H1 (cell line): Measurements from ENCODE around the gene RBL1. TPM values are rescaled to one million over a fixed set of nuclear protein-coding genes. Genes with fewer than 3 reads are reported as not detected.
A peak's percentile ranks its signal among the peaks of the same experiment; 100 is the strongest.

ENCODE experiments used
- CTCF ChIA-PET: fragments of 300-600 bp; sonication (Branson Sonifier 250); formaldehyde crosslinking; loops from one replicate; lab custom pipeline; 2021; ENCODE audit not compliant: partially characterized antibody; lab: Charles Lee
- POLR2A ChIA-PET: fragments of 300-600 bp; sonication (Branson Sonifier 250); formaldehyde crosslinking; loops from one replicate; lab custom pipeline; 2021; ENCODE audit warnings: inconsistent platforms; ENCODE audit not compliant: partially characterized antibody; lab: Charles Lee
- DNase-seq, 2 experiments: peaks; one replicate each; pipeline versions ENCODE4 v3.0.0 to v3.0.0-alpha.2; 2010 to 2022; ENCODE audit warnings: low spot score in 2 of 2, low read depth in 1 of 2, mixed read lengths in 1 of 2
- FAIRE-seq: peaks from 2 replicates; lab custom pipeline; 2011; peaks lifted over from hg19 to GRCh38; lab: Jason Lieb, UNC
- H2AFZ ChIP-seq: 2 replicates; pipeline ENCODE4 v1.8.1; 2012; ENCODE audit warnings: low read length, inconsistent platforms
- H2AK5ac ChIP-seq: 2 replicates; pipeline ENCODE4 v1.6.1; 2013; ENCODE audit warnings: low read depth, low read length
- H2BK120ac ChIP-seq: replicated peaks from 2 replicates; pipeline ENCODE3; 2013; ENCODE audit warnings: low read depth, low read length, inconsistent platforms
- H2BK12ac ChIP-seq: 2 replicates; pipeline ENCODE4 v1.6.1; 2013; ENCODE audit warnings: low read depth, low read length
- H2BK15ac ChIP-seq: 2 replicates; pipeline ENCODE4 v1.6.1; 2013; ENCODE audit warnings: low read length
- H2BK20ac ChIP-seq: 2 replicates; pipeline ENCODE4 v1.6.1; 2013; ENCODE audit warnings: low read length
- H2BK5ac ChIP-seq: 2 replicates; pipeline ENCODE4 v1.6.1; 2013; ENCODE audit warnings: low read depth, low read length
- H3K14ac ChIP-seq: 2 replicates; pipeline ENCODE4 v1.6.1; 2013; ENCODE audit warnings: inconsistent platforms; ENCODE audit not compliant: insufficient read length
- H3K18ac ChIP-seq: 2 replicates; pipeline ENCODE4 v1.6.1; 2013; ENCODE audit warnings: low read length; ENCODE audit errors: extremely low read depth
- H3K23ac ChIP-seq: 2 replicates; pipeline ENCODE4 v1.6.1; 2013; ENCODE audit warnings: inconsistent platforms; ENCODE audit not compliant: insufficient read length
- H3K23me2 ChIP-seq: 2 replicates; pipeline ENCODE4 v1.6.1; 2013; ENCODE audit warnings: low read depth, low read length
- H3K27ac ChIP-seq: 2 replicates; pipeline ENCODE4 v1.6.1; 2011; ENCODE audit warnings: low read depth, low read length, inconsistent platforms
- H3K27me3 ChIP-seq, 4 experiments: replicated peaks in 1 of 4; 1 replicate in 1 of 4; 2 replicates in 3 of 4; pipeline versions ENCODE4 v1.6.1 to v1.8.1; 2011 to 2013; ENCODE audit warnings: low read length in 3 of 4, mild to moderate bottlenecking in 3 of 4, inconsistent platforms in 2 of 4, mixed read lengths in 2 of 4, moderate library complexity in 1 of 4; ENCODE audit not compliant: control insufficient read depth in 3 of 4, insufficient read depth in 3 of 4; ENCODE audit errors: extremely low read depth in 1 of 4
- H3K36me3 ChIP-seq, 4 experiments: 2 replicates each; pipeline versions ENCODE4 v1.6.1 to v1.8.1; 2011 to 2013; ENCODE audit warnings: mild to moderate bottlenecking in 4 of 4, low read length in 3 of 4, moderate library complexity in 2 of 4, control low read depth in 1 of 4, inconsistent platforms in 1 of 4; ENCODE audit not compliant: insufficient read depth in 4 of 4, control insufficient read depth in 2 of 4
- H3K4ac ChIP-seq: replicated peaks from 2 replicates; pipeline ENCODE3; 2013; ENCODE audit warnings: low read length, low read depth, mixed read lengths, inconsistent platforms; ENCODE audit not compliant: insufficient read length
- H3K4me1 ChIP-seq, 4 experiments: replicated peaks in 1 of 4; 1 replicate in 1 of 4; 2 replicates in 3 of 4; pipeline versions ENCODE4 v1.6.1 to v1.8.1; 2011 to 2013; ENCODE audit warnings: low read length in 3 of 4, inconsistent platforms in 2 of 4, mixed read lengths in 1 of 4; ENCODE audit not compliant: insufficient read depth in 4 of 4, control insufficient read depth in 3 of 4
- H3K4me2 ChIP-seq, 2 experiments: 2 replicates each; pipeline versions ENCODE4 v1.6.1 to v1.8.1; 2011 to 2013; ENCODE audit warnings: low read depth in 2 of 2, low read length in 2 of 2, control low read depth in 1 of 2, inconsistent platforms in 1 of 2, mild to moderate bottlenecking in 1 of 2; ENCODE audit not compliant: insufficient read depth in 1 of 2
- H3K4me3 ChIP-seq, 4 experiments: fragments of 200-600, 300-600 bp in 1 of 4; sonication (generic), shearing (Covaris generic), sonication (Bioruptor Twin) in 1 of 4; 2 replicates each; pipeline versions ENCODE4 v1.5.1 to v1.8.1; 2011 to 2016; ENCODE audit warnings: low read length in 4 of 4, low read depth in 3 of 4, control low read depth in 2 of 4, inconsistent platforms in 2 of 4, mild to moderate bottlenecking in 2 of 4, mixed read lengths in 1 of 4, moderate library complexity in 1 of 4; ENCODE audit not compliant: insufficient read depth in 2 of 4; ENCODE audit errors: extremely low read depth in 1 of 4
- H3K56ac ChIP-seq: replicated peaks from 2 replicates; pipeline ENCODE3; 2013; ENCODE audit warnings: low read depth, mild to moderate bottlenecking, mixed read lengths, low read length, inconsistent platforms; ENCODE audit not compliant: insufficient read length
- H3K79me1 ChIP-seq: 2 replicates; pipeline ENCODE4 v1.6.1; 2013; ENCODE audit warnings: low read depth, low read length, control low read depth
- H3K79me2 ChIP-seq, 2 experiments: 2 replicates each; pipeline versions ENCODE4 v1.6.1 to v1.8.1; 2012 to 2013; ENCODE audit warnings: low read length in 2 of 2, mild to moderate bottlenecking in 2 of 2, inconsistent platforms in 1 of 2; ENCODE audit not compliant: insufficient read depth in 2 of 2, control insufficient read depth in 1 of 2
- H3K9ac ChIP-seq, 4 experiments: replicated peaks in 1 of 4; 1 replicate in 1 of 4; 2 replicates in 3 of 4; pipeline versions ENCODE4 v1.6.1 to v1.8.1; 2011 to 2013; ENCODE audit warnings: low read depth in 3 of 4, low read length in 3 of 4, control low read depth in 2 of 4, mild to moderate bottlenecking in 2 of 4, moderate library complexity in 2 of 4, inconsistent platforms in 1 of 4; ENCODE audit errors: extremely low read depth in 1 of 4
- H3K9me3 ChIP-seq, 2 experiments: 2 replicates each; pipeline versions ENCODE4 v1.6.1 to v1.8.1; 2012 to 2013; ENCODE audit warnings: mild to moderate bottlenecking in 2 of 2, moderate library complexity in 2 of 2, control low read depth in 1 of 2, inconsistent platforms in 1 of 2, low read depth in 1 of 2, low read length in 1 of 2, mixed read lengths in 1 of 2; ENCODE audit not compliant: insufficient read depth in 2 of 2
- H4K20me1 ChIP-seq, 2 experiments: replicated peaks in 1 of 2; 2 replicates each; pipeline versions ENCODE3 to v1.8.1; 2011 to 2013; ENCODE audit warnings: inconsistent platforms in 2 of 2, low read length in 2 of 2, mild to moderate bottlenecking in 1 of 2; ENCODE audit not compliant: insufficient read depth in 2 of 2, control insufficient read depth in 1 of 2
- H4K5ac ChIP-seq: 2 replicates; pipeline ENCODE4 v1.6.1; 2013; ENCODE audit warnings: low read length, low read depth, mixed read lengths, inconsistent platforms; ENCODE audit not compliant: insufficient read length
- H4K8ac ChIP-seq: 2 replicates; pipeline ENCODE4 v1.8.0; 2013; ENCODE audit warnings: mild to moderate bottlenecking, moderate library complexity, low read length, inconsistent platforms; ENCODE audit not compliant: insufficient read depth; ENCODE audit errors: extremely low read depth
- H4K91ac ChIP-seq: replicated peaks from 2 replicates; pipeline ENCODE3; 2013; ENCODE audit warnings: low read length, mixed read lengths, inconsistent platforms; ENCODE audit not compliant: insufficient read length
- BCL11A ChIP-seq, 2 experiments: IDR thresholded peaks; one replicate each; pipeline ENCODE4 v1.6.1; 2011; ENCODE audit warnings: low read depth in 2 of 2, low read length in 2 of 2, mild to moderate bottlenecking in 2 of 2
- E2F6 ChIP-seq: IDR thresholded peaks from 2 replicates; pipeline ENCODE4 v1.6.1; 2012; ENCODE audit warnings: inconsistent platforms
- EZH2 ChIP-seq: fragments of 200-600 bp; sonication (generic); IDR thresholded peaks from 2 replicates; pipeline ENCODE4 v1.7.1; 2012; ENCODE audit warnings: low read depth, mild to moderate bottlenecking, moderate library complexity, low read length, inconsistent platforms; ENCODE audit not compliant: severe bottlenecking
- POLR2AphosphoS5 ChIP-seq: IDR thresholded peaks from 2 replicates; pipeline ENCODE4 v1.6.1; 2011; ENCODE audit warnings: low read depth, low read length
- SP4 ChIP-seq: IDR thresholded peaks from 2 replicates; pipeline ENCODE4 v1.6.1; 2012; ENCODE audit warnings: low read length, inconsistent platforms
- WGBS, 2 experiments: shearing (Covaris generic) in 1 of 2; methylation state at CpG; one replicate each; pipeline versions ENCODE4 v1.1.6 to v1.1.7; 2013 to 2015; ENCODE audit warnings: low lambda C conversion rate in 2 of 2, mixed read lengths in 2 of 2, inconsistent platforms in 1 of 2, low coverage in 1 of 2, missing lambda C conversion rate in 1 of 2; ENCODE audit not compliant: insufficient replicate concordance in 2 of 2, insufficient coverage in 1 of 2, insufficient read length in 1 of 2; ENCODE audit errors: extremely low coverage in 1 of 2, missing lambda C conversion rate in 1 of 2; 5-methylcytosine and 5-hydroxymethylcytosine counted together
- polyA plus RNA-seq, 7 experiments: library from polyadenylated mRNA; depleted of rRNA in 3 of 7; stranded (reverse) in 5 of 7; unstranded in 2 of 7; fragments of >200 nt in 5 of 7; fragments of 200-250 nt in 2 of 7; gene quantifications; 1 replicate in 5 of 7; 2 replicates in 1 of 7; 4 replicates in 1 of 7; pipeline versions ENCODE4 v1.2.1 to v1.2.3, GENCODE V29; 2011 to 2013; ENCODE audit warnings: missing spikeins in 2 of 7, mixed read lengths in 2 of 7
- total RNA-seq: library from RNA; stranded (reverse); fragmentation: NEBNext Ultra II Directional; extraction: Animal tissue kit (Norgen Biotek cat#: 25700); gene quantifications from 2 replicates; pipeline ENCODE4 v1.2.1, GENCODE V29; 2021

RBL1 gene
- total and polyA plus RNA-seq, 2 of the 8 experiments (the other 6 are each of a cell fraction or from before 2014, with no cell fraction given): 3.2 to 12.3 TPM

GRCh38 chr20:37102571-37102970 is 6.8 kb upstream of the RBL1 start:
- ChIA-PET CTCF (interaction anchor here (0.8 kb wide), 1 partner anchor 56 kb away, joined by 3 read pairs; no protein-coding TSS in a partner anchor), POLR2A (no interaction called here)
- no peak for FAIRE-seq
- no peak overlapping the region for H2BK15ac ChIP-seq
- no peak overlapping the region for H4K5ac ChIP-seq
- no peak overlapping the region for H3K27ac ChIP-seq
- no peak overlapping the region for H4K8ac ChIP-seq
- H2BK20ac ChIP-seq: no peak overlapping the region
- H3K14ac ChIP-seq: no peak overlapping the region
- H3K23ac ChIP-seq: no peak overlapping the region
- H3K9ac ChIP-seq: no peak overlapping the region
- H3K18ac ChIP-seq: no peak overlapping the region
- no peak overlapping the region for H3K56ac ChIP-seq
- no peak overlapping the region for H2BK5ac ChIP-seq
- peak overlapping the region; percentile 30; the same call in 1 of the 2 replicates for H2AFZ ChIP-seq
- H3K36me3 ChIP-seq: no peaks in the 10 kb centered on the region
- H3K4me2 ChIP-seq: no peak overlapping the region
- no peaks in the 10 kb centered on the region; the same call in 1 of the 2 replicates for H3K23me2 ChIP-seq
- H3K79me2 ChIP-seq: no peaks in the 10 kb centered on the region
- H2AK5ac ChIP-seq: no peak overlapping the region
- no peak for DNase-seq
- no peak overlapping the region for H2BK120ac ChIP-seq
- H2BK12ac ChIP-seq: no peak overlapping the region
- H4K91ac ChIP-seq: no peak overlapping the region
- H3K27me3 ChIP-seq: no peaks in the 10 kb centered on the region
- H3K9me3 ChIP-seq: no peaks in the 10 kb centered on the region
- no peaks in the 10 kb centered on the region for H3K79me1 ChIP-seq
- no peak overlapping the region for H3K4me3 ChIP-seq
- H3K4ac ChIP-seq: no peak overlapping the region
- H4K20me1 ChIP-seq: no peaks in the 10 kb centered on the region
- 85% methylated on average over 6 of the region's 6 CpGs; no CpG with 5 or more reads in 1 of the 2 experiments for WGBS, 2 experiments
- TF ChIP-seq BCL11A (IDR thresholded peaks at IDR 0.05; ENCODE audit: low read depth in 2 of 2, low read length in 2 of 2): no peak
- TF ChIP-seq SP4: no peak
- no peak for TF ChIP-seq EZH2
- TF ChIP-seq E2F6: no peak
- TF ChIP-seq POLR2AphosphoS5: no peak
- TF ChIP-seq, all 59 proteins: peak for 0
- H3K4me1 ChIP-seq: no peaks in the 10 kb centered on the region
